PC-9 (cell line): ENCODE data around the gene NDUFS8. TPM values are rescaled to one million over a fixed set of nuclear protein-coding genes. Genes with fewer than 3 reads are reported as not detected.

Source experiments
- BruUV-seq: library from RNA; stranded (reverse); fragments of 400-500 nt; replicated peaks from 2 replicates; lab custom pipeline; 2021; lab: Mats Ljungman, UMichigan
- CTCF ChIA-PET: fragments of 300-600 bp; sonication (Branson Sonifier 250); formaldehyde crosslinking; loops from one replicate; lab custom pipeline; 2022; ENCODE audit warnings: antibody characterized with exemption; lab: Charles Lee
- POLR2A ChIA-PET: fragments of 300-600 bp; sonication (Branson Sonifier 250); formaldehyde crosslinking; loops from one replicate; lab custom pipeline; 2022; ENCODE audit warnings: antibody characterized with exemption; ENCODE audit not compliant: unreplicated experiment; lab: Charles Lee
- DNase-seq, 2 experiments: peaks; one replicate each; pipeline versions ENCODE4 v3.0.0 to v3.0.0-alpha.2; 2015 to 2022; ENCODE audit warnings: mixed read lengths in 1 of 2
- H2AFZ ChIP-seq: fragments of 200-600 bp; sonication (generic); 2 replicates; pipeline ENCODE4 v1.8.1; 2017; ENCODE audit warnings: antibody characterized with exemption
- H3F3A ChIP-seq: fragments of 200-600 bp; sonication (generic); 2 replicates; pipeline ENCODE4 v1.8.1; 2017; ENCODE audit warnings: antibody characterized with exemption, mild to moderate bottlenecking, low read depth; ENCODE audit not compliant: insufficient read depth
- H3K27ac ChIP-seq: fragments of 200-600 bp; sonication (generic); 2 replicates; pipeline ENCODE4 v1.6.1; 2016; ENCODE audit warnings: mixed run types
- H3K27me3 ChIP-seq: fragments of 200-600 bp; sonication (generic); 2 replicates; pipeline ENCODE4 v1.6.1; 2016; ENCODE audit warnings: low read depth, mixed run types; ENCODE audit not compliant: insufficient read depth
- H3K36me3 ChIP-seq: fragments of 200-600 bp; sonication (generic); 2 replicates; pipeline ENCODE4 v1.6.1; 2016; ENCODE audit warnings: low read depth, mixed run types
- H3K4me1 ChIP-seq: fragments of 200-600 bp; sonication (generic); replicated peaks from 2 replicates; pipeline ENCODE4 v1.6.1; 2016; ENCODE audit warnings: mixed run types; ENCODE audit not compliant: insufficient read depth
- H3K4me2 ChIP-seq: fragments of 200-600 bp; sonication (generic); 2 replicates; pipeline ENCODE4 v1.6.1; 2017; ENCODE audit warnings: mixed run types
- H3K4me3 ChIP-seq: fragments of 200-600 bp; sonication (generic); 2 replicates; pipeline ENCODE4 v1.6.1; 2016; ENCODE audit warnings: mixed run types
- H3K79me2 ChIP-seq: fragments of 200-600 bp; sonication (generic); 2 replicates; pipeline ENCODE4 v1.6.1; 2017; ENCODE audit warnings: low read depth, mixed run types
- H3K9me2 ChIP-seq: fragments of 200-600 bp; sonication (generic); 2 replicates; pipeline ENCODE4 v1.8.1; 2017; ENCODE audit warnings: mild to moderate bottlenecking; ENCODE audit not compliant: insufficient read depth
- H3K9me3 ChIP-seq: fragments of 200-600 bp; sonication (generic); 2 replicates; pipeline ENCODE4 v1.8.1; 2016; ENCODE audit warnings: low read depth; ENCODE audit not compliant: insufficient read depth
- H4K20me1 ChIP-seq: fragments of 200-600 bp; sonication (generic); 2 replicates; pipeline ENCODE4 v1.8.1; 2017; ENCODE audit not compliant: insufficient read depth
- CTCF ChIP-seq: fragments of 200-600 bp; sonication (generic); conservative IDR thresholded peaks from 2 replicates; pipeline ENCODE4 v1.6.1; 2017; ENCODE audit warnings: mixed run types, antibody characterized with exemption, mild to moderate bottlenecking, moderate library complexity
- EZH2 ChIP-seq: fragments of 200-600 bp; sonication (generic); IDR thresholded peaks from 2 replicates; pipeline ENCODE4 v1.8.0; 2017; ENCODE audit warnings: antibody characterized with exemption, low read depth
- intact Hi-C: fragments of 100-400 bp; cut with micrococcal nuclease; formaldehyde crosslinking; loops from one replicate; pipeline ENCODE4 v1.10.0; 2022; ENCODE audit not compliant: unreplicated experiment
- microRNA-seq: library from miRNA; unstranded; fragments of <30 nt; microRNA quantifications from one replicate; pipeline ENCODE4 v1.2.0, GENCODE V29; 2021; ENCODE audit warnings: borderline number of aligned reads, borderline replicate concordance
- total RNA-seq: library from RNA; stranded (reverse); gene quantifications from 2 replicates; pipeline ENCODE4 v1.2.3, GENCODE V29; 2021

Gene NDUFS8
- total RNA-seq, 1 experiment from 2014 or later: 275 TPM

- Histone ChIP-seq H3K4me1 (peaks cover 7% of the 10 kb centered on the region), H4K20me1 (peaks cover 83% of the 10 kb centered on the region), H3K79me2 (peaks cover 91% of the 10 kb centered on the region), H3F3A (peaks cover 74% of the 10 kb centered on the region), H3K4me2 (no peak overlapping the region), H3K4me3 (no peak overlapping the region), H3K9me3 (no peaks in the 10 kb centered on the region), H3K36me3 (peaks cover 24% of the 10 kb centered on the region), H2AFZ (no peak overlapping the region), H3K27me3 (no peaks in the 10 kb centered on the region), H3K27ac (no peak overlapping the region), H3K9me2 (no peaks in the 10 kb centered on the region)
- no peak for DNase-seq
- BruUV-seq: no TSS peak
- intact Hi-C loops: no loop called here
- ChIA-PET POLR2A (interaction anchor here (0.5 kb wide), 1 partner anchor 43 kb away, joined by 3 read pairs; no protein-coding TSS in a partner anchor), CTCF (no interaction called here)
- no peak for TF ChIP-seq CTCF
- TF ChIP-seq EZH2: no peak
These were observed 53.0 kb downstream of the NDUFS8 start for GRCh38 chr11:68083517-68083916.

Small RNA genes lying within 50 kb of the gene (microRNA-seq; reads per million reads assigned to microRNA genes)
- gene MIR4691 (not detected), gene MIR6753 (not detected), gene MIR7113 (3.4 reads per million)

Other genes with a start within 250 kb of the NDUFS8 start
- gene UNC93B1, start 26.6 kb upstream of the NDUFS8 start, total RNA-seq: 75.5 and 94.4 TPM in 2 replicates
- 98.1 and 104 TPM in 2 replicates for gene ALDH3B1, start 20.4 kb upstream of the NDUFS8 start, total RNA-seq
- 125 and 175 TPM in 2 replicates for gene TCIRG1, start 8.3 kb downstream of the NDUFS8 start, total RNA-seq
- gene CHKA, start 90.7 kb downstream of the NDUFS8 start, total RNA-seq: 84.2 and 90.5 TPM in 2 replicates
- 36.4 and 45.7 TPM in 2 replicates for gene KMT5B, start 182.6 kb downstream of the NDUFS8 start, total RNA-seq
- gene C11orf24, start 241.3 kb downstream of the NDUFS8 start, total RNA-seq: 27.2 and 37.7 TPM in 2 replicates